ENCODE data around the gene PTCH2. TPM values are rescaled to one million over a fixed set of nuclear protein-coding genes. Genes with fewer than 3 reads are reported as not detected.

PTCH2 gene
- total and polyA plus RNA-seq, 2 of the 13 experiments (the other 11 are each of a cell fraction or from before 2014, with no cell fraction given), result 0.60 to 1.5 TPM

- TF ChIP-seq ZBTB4 (CRISPR knock-in tag; IDR thresholded peaks at IDR 0.05; ENCODE audit: borderline replicate concordance), result no peak
- peak; percentile 72; the same call in 1 of the 2 replicates for TF ChIP-seq ZNF816 (CRISPR knock-in tag; IDR thresholded peaks at IDR 0.05; ENCODE audit: borderline replicate concordance)
- TF ChIP-seq ZNF557 (CRISPR knock-in tag; IDR thresholded peaks at IDR 0.05), result no peak
- TF ChIP-seq GLI4 (CRISPR knock-in tag; IDR thresholded peaks at IDR 0.05; ENCODE audit: borderline replicate concordance), result 0 out of 2 replicates have a peak, but pooled peaks have one; percentile 26
- no peak for TF ChIP-seq MEIS2 (CRISPR knock-in tag; IDR thresholded peaks at IDR 0.05)
- TF ChIP-seq DMTF1 (CRISPR knock-in tag; IDR thresholded peaks at IDR 0.05), result 0 out of 2 replicates have a peak, but pooled peaks have one; percentile 53
- TF ChIP-seq ZFP41 (CRISPR knock-in tag; IDR thresholded peaks at IDR 0.05; ENCODE audit: borderline replicate concordance), result peak; percentile 69; the same call in 1 of the 2 replicates
- TF ChIP-seq ZBTB3 (CRISPR knock-in tag; IDR thresholded peaks at IDR 0.05; ENCODE audit: borderline replicate concordance, low read depth), result 0 out of 2 replicates have a peak, but pooled peaks have one; percentile 46
- 0 out of 2 replicates have a peak, but pooled peaks have one; percentile 50 for TF ChIP-seq ZNF543 (CRISPR knock-in tag; IDR thresholded peaks at IDR 0.05)
- TF ChIP-seq, protein P1, sequence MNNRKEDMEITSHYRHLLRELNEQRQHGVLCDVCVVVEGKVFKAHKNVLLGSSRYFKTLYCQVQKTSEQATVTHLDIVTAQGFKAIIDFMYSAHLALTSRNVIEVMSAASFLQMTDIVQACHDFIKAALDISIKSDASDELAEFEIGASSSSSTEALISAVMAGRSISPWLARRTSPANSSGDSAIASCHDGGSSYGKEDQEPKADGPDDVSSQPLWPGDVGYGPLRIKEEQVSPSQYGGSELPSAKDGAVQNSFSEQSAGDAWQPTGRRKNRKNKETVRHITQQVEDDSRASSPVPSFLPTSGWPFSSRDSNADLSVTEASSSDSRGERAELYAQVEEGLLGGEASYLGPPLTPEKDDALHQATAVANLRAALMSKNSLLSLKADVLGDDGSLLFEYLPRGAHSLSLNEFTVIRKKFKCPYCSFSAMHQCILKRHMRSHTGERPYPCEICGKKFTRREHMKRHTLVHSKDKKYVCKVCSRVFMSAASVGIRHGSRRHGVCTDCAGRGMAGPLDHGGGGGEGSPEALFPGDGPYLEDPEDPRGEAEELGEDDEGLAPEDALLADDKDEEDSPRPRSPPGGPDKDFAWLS (CRISPR knock-in tag; IDR thresholded peaks at IDR 0.05; ENCODE audit: borderline replicate concordance), result 0 out of 2 replicates have a peak, but pooled peaks have one; percentile 74
- peak; percentile 38; the same call in 1 of the 2 replicates for TF ChIP-seq ZSCAN22 (CRISPR knock-in tag; IDR thresholded peaks at IDR 0.05)
- no peak for TF ChIP-seq SIN3B (IDR thresholded peaks at IDR 0.05; ENCODE audit: low read length)
- peak; percentile 74; the same call in 1 of the 2 replicates for TF ChIP-seq ZNF570 (CRISPR knock-in tag; IDR thresholded peaks at IDR 0.05; ENCODE audit: borderline replicate concordance)
- TF ChIP-seq ZNF577 (CRISPR knock-in tag; IDR thresholded peaks at IDR 0.05; ENCODE audit: borderline replicate concordance, low read depth), result 0 out of 2 replicates have a peak, but pooled peaks have one; percentile 31
- 0 out of 2 replicates have a peak, but pooled peaks have one; percentile 40 for TF ChIP-seq ZNF343 (CRISPR knock-in tag; IDR thresholded peaks at IDR 0.05)
- TF ChIP-seq ZNF101 (CRISPR knock-in tag; IDR thresholded peaks at IDR 0.05; ENCODE audit: borderline replicate concordance, low read depth), result peak; percentile 38; the same call in 1 of the 2 replicates
- TF ChIP-seq POLR2G (IDR thresholded peaks at IDR 0.05; ENCODE audit: low read depth, low read length), result 0 out of 2 replicates have a peak, but pooled peaks have one; percentile 1
- TF ChIP-seq KDM6A (CRISPR knock-in tag; IDR thresholded peaks at IDR 0.05; ENCODE audit: low read depth), result no peak
- no peak for TF ChIP-seq ZNF292 (CRISPR knock-in tag; IDR thresholded peaks at IDR 0.05; ENCODE audit: borderline replicate concordance, low read depth)
These were observed 66.9 kb downstream of the PTCH2 start (continued) for GRCh38 chr1:44775930-44776729.

All from HepG2 (cell line).